HepG2 (cell line): Measurements from ENCODE around the gene SFRP2. TPM values are rescaled to one million over a fixed set of nuclear protein-coding genes. Genes with fewer than 3 reads are reported as not detected.

Source experiments
- ATAC-seq: fragments of 200-7000 bp; cut with Tn5 transposase; 3 replicates; pipeline ENCODE4 v1.9.1; 2020; ENCODE audit warnings: mild to moderate bottlenecking, moderate library complexity
- BruUV-seq: library from RNA; stranded (reverse); fragments of 400-500 nt; replicated peaks from 2 replicates; lab custom pipeline; 2021; lab: Mats Ljungman, UMichigan
- CTCF ChIA-PET: fragments of 300-600 bp; formaldehyde crosslinking; extraction: SDS; loops from one replicate; lab custom pipeline; 2021; ENCODE audit warnings: low total read pairs, inconsistent platforms, low intra/inter-chr PET ratio; lab: Yijun Ruan, JAX
- POLR2A ChIA-PET: fragments of 350-600 bp; sonication (Branson Sonifier 250); formaldehyde crosslinking; loops from one replicate; lab custom pipeline; 2020; ENCODE audit warnings: antibody characterized with exemption, inconsistent platforms; lab: Yijun Ruan, JAX
- DNase-seq: peaks from one replicate; pipeline ENCODE4 v3.0.0-alpha.2; 2015; ENCODE audit warnings: low spot score
- FAIRE-seq: peaks from 3 replicates; lab custom pipeline; 2011; peaks lifted over from hg19 to GRCh38; lab: Jason Lieb, UNC
- H2AFZ ChIP-seq: one replicate; pipeline ENCODE4 v1.6.1; 2011; ENCODE audit warnings: low read length, inconsistent platforms
- H3K27ac ChIP-seq: fragments of 300-600 bp; 3 replicates; pipeline ENCODE4 v1.8.0; 2011; ENCODE audit warnings: mixed run types, mild to moderate bottlenecking, mixed read lengths, low read length, inconsistent platforms; ENCODE audit not compliant: insufficient read depth; ENCODE audit errors: extremely low read length
- H3K27me3 ChIP-seq, 2 experiments: fragments of 200-600 bp in 1 of 2; 2 replicates in 1 of 2; 3 replicates in 1 of 2; pipeline versions ENCODE4 v1.6.0 to v1.8.0; 2011; ENCODE audit warnings: low read length in 2 of 2, mild to moderate bottlenecking in 2 of 2, moderate library complexity in 2 of 2, inconsistent platforms in 1 of 2; ENCODE audit not compliant: insufficient read depth in 2 of 2, control insufficient read depth in 1 of 2
- H3K36me3 ChIP-seq, 2 experiments: fragments of 200-600 bp in 1 of 2; replicated peaks in 1 of 2; 2 replicates in 1 of 2; 3 replicates in 1 of 2; pipeline versions ENCODE4 v1.5.1 to v1.8.0; 2011; ENCODE audit warnings: low read length in 2 of 2, inconsistent platforms in 1 of 2; ENCODE audit not compliant: insufficient read depth in 2 of 2, control insufficient read depth in 1 of 2
- H3K4me1 ChIP-seq: 2 replicates; pipeline ENCODE4 v1.5.1; 2012; ENCODE audit warnings: low read length, inconsistent platforms; ENCODE audit not compliant: insufficient read depth
- H3K4me2 ChIP-seq: 2 replicates; pipeline ENCODE4 v1.6.0; 2011; ENCODE audit warnings: low read depth, low read length, inconsistent platforms
- H3K4me3 ChIP-seq, 3 experiments: fragments of 200-600 bp in 1 of 3; sonication (generic), shearing (Covaris generic) in 1 of 3; replicated peaks in 1 of 3; 2 replicates each; pipeline ENCODE4 v1.5.1; 2011 to 2016; ENCODE audit warnings: low read length in 3 of 3, inconsistent platforms in 2 of 3, low read depth in 2 of 3, mild to moderate bottlenecking in 2 of 3, control low read depth in 1 of 3, mixed read lengths in 1 of 3; ENCODE audit not compliant: insufficient read depth in 1 of 3
- H3K79me2 ChIP-seq: one replicate; pipeline ENCODE4 v1.6.1; 2011; ENCODE audit warnings: low read length, inconsistent platforms; ENCODE audit not compliant: insufficient read depth
- H3K9ac ChIP-seq: 2 replicates; pipeline ENCODE4 v1.6.0; 2011; ENCODE audit warnings: mild to moderate bottlenecking, low read depth, low read length, inconsistent platforms; ENCODE audit not compliant: insufficient read depth
- H3K9me3 ChIP-seq: 2 replicates; pipeline ENCODE4 v1.5.1; 2012; ENCODE audit warnings: mild to moderate bottlenecking, low read length
- H4K20me1 ChIP-seq: 2 replicates; pipeline ENCODE4 v1.6.0; 2011; ENCODE audit warnings: inconsistent platforms, mild to moderate bottlenecking, low read length, moderate library complexity; ENCODE audit not compliant: insufficient read depth
- BATF2 ChIP-seq: sonication (generic); formaldehyde crosslinking; IDR thresholded peaks from 2 replicates; pipeline ENCODE4 v1.8.0; 2022; ENCODE audit warnings: mild to moderate bottlenecking, missing genetic modification reagents, moderate library complexity
- DPF2 ChIP-seq: sonication (generic); formaldehyde crosslinking; IDR thresholded peaks from 2 replicates; pipeline ENCODE4 v1.4.0; 2020; ENCODE audit warnings: mild to moderate bottlenecking, low read depth, missing genetic modification reagents, borderline replicate concordance
- FOXP4 ChIP-seq: sonication (generic); formaldehyde crosslinking; IDR thresholded peaks from 2 replicates; pipeline ENCODE4 v1.4.0; 2020; ENCODE audit warnings: missing genetic modification reagents
- IKZF1 ChIP-seq: fragments of 450-650 bp; IDR thresholded peaks from 2 replicates; pipeline ENCODE4 v1.7.1; 2016
- MLLT10 ChIP-seq: sonication (generic); formaldehyde crosslinking; IDR thresholded peaks from 2 replicates; pipeline ENCODE4 v1.4.0; 2020; ENCODE audit warnings: missing genetic modification reagents
- PCBP1 ChIP-seq: fragments of 200-400 bp; formaldehyde crosslinking; IDR thresholded peaks from 2 replicates; pipeline ENCODE4 v1.6.1; 2017; ENCODE audit warnings: mild to moderate bottlenecking, low read depth, low read length, borderline replicate concordance
- POGZ ChIP-seq: sonication (generic); formaldehyde crosslinking; IDR thresholded peaks from 2 replicates; pipeline ENCODE4 v1.4.0; 2020; ENCODE audit warnings: mild to moderate bottlenecking, missing genetic modification reagents
- RCOR2 ChIP-seq: IDR thresholded peaks from 2 replicates; pipeline ENCODE4 v1.6.1; 2016; ENCODE audit warnings: missing biosample characterization, missing genetic modification reagents
- RORA ChIP-seq: sonication (generic); formaldehyde crosslinking; IDR thresholded peaks from 2 replicates; pipeline ENCODE4 v1.5.0; 2020; ENCODE audit warnings: mild to moderate bottlenecking, missing genetic modification reagents, moderate library complexity
- SRSF4 ChIP-seq: fragments of 200-400 bp; formaldehyde crosslinking; IDR thresholded peaks from one replicate; pipeline ENCODE4 v1.6.1; 2018; ENCODE audit warnings: mild to moderate bottlenecking, low read depth, low read length, moderate library complexity; ENCODE audit not compliant: poor library complexity, severe bottlenecking
- THAP11 ChIP-seq: IDR thresholded peaks from 2 replicates; pipeline ENCODE4 v1.6.1; 2016; ENCODE audit warnings: missing biosample characterization, missing genetic modification reagents
- ZHX1 ChIP-seq: sonication (generic); formaldehyde crosslinking; IDR thresholded peaks from 2 replicates; pipeline ENCODE4 v1.8.1; 2022; ENCODE audit warnings: low read depth, mild to moderate bottlenecking, missing genetic modification reagents
- ZNF18 ChIP-seq: sonication (generic); formaldehyde crosslinking; IDR thresholded peaks from 2 replicates; pipeline ENCODE4 v1.8.0; 2022; ENCODE audit warnings: mild to moderate bottlenecking, missing genetic modification reagents; ENCODE audit not compliant: insufficient replicate concordance
- ZNF234 ChIP-seq: sonication (generic); formaldehyde crosslinking; conservative IDR thresholded peaks from 2 replicates; pipeline ENCODE4 v1.5.1; 2020; ENCODE audit warnings: mild to moderate bottlenecking, missing genetic modification reagents
- ZNF263 ChIP-seq: sonication (generic); formaldehyde crosslinking; IDR thresholded peaks from 2 replicates; pipeline ENCODE4 v1.4.0; 2020; ENCODE audit warnings: missing genetic modification reagents
- ZNF329 ChIP-seq: sonication (generic); formaldehyde crosslinking; IDR thresholded peaks from 2 replicates; pipeline ENCODE4 v1.9.0; 2021; ENCODE audit warnings: low read depth, mild to moderate bottlenecking, missing genetic modification reagents
- ZNF614 ChIP-seq: IDR thresholded peaks from 2 replicates; pipeline ENCODE4 v1.6.1; 2018; ENCODE audit warnings: missing biosample characterization, missing genetic modification reagents, inconsistent platforms, borderline replicate concordance
- ZSCAN21 ChIP-seq: sonication (generic); formaldehyde crosslinking; IDR thresholded peaks from 2 replicates; pipeline ENCODE4 v1.8.0; 2022; ENCODE audit warnings: mild to moderate bottlenecking, missing genetic modification reagents, moderate library complexity, borderline replicate concordance
- in situ Hi-C: cut with HindIII; loops from 2 replicates; pipeline ENCODE4 v1.10.0; 2017; ENCODE audit warnings: low pct_unique_long_range_greater_than_20kb; ENCODE audit not compliant: extremely low pct_ligation_motif_present
- intact Hi-C: fragments of 100-400 bp; cut with micrococcal nuclease; formaldehyde crosslinking; loops from one replicate; pipeline ENCODE4 v1.10.0; 2022; ENCODE audit not compliant: unreplicated experiment
- polyA plus RNA-seq, 8 experiments: library from polyadenylated mRNA; depleted of rRNA in 3 of 8; stranded (reverse) in 7 of 8; unstranded in 1 of 8; fragments of >200 nt; fragmentation: Illumina TruSeq in 4 of 8; extraction: Trizol in 4 of 8; gene quantifications; 2 replicates each; pipeline versions ENCODE4 v1.2.1 to v1.2.3, GENCODE V29; 2011 to 2016; ENCODE audit warnings: low read depth in 4 of 8, missing spikeins in 1 of 8, mixed read lengths in 1 of 8; ENCODE audit not compliant: insufficient read depth in 1 of 8
- total RNA-seq, 5 experiments: library from RNA; depleted of rRNA; stranded (reverse); fragments of >200 nt; fragmentation: Illumina TruSeq; extraction: Trizol; gene quantifications; 2 replicates each; pipeline ENCODE4 v1.2.3, GENCODE V29; 2016; ENCODE audit warnings: low read depth in 1 of 5

SFRP2 gene
- total and polyA plus RNA-seq, 2 of the 13 experiments (the other 11 are each of a cell fraction or from before 2014, with no cell fraction given), result not detected

- TF ChIP-seq ZSCAN21 (no peak), POGZ (CRISPR knock-in tag) (no peak), ZNF263 (CRISPR knock-in tag) (no peak)
These were observed 33.4 kb upstream of the SFRP2 start (continued) for GRCh38 chr4:153822316-153822715.

GRCh38 chr4:153817466-153817865 lies 28.6 kb upstream of the SFRP2 start:
- no peak overlapping the region for H2AFZ ChIP-seq
- H3K4me1 ChIP-seq, result no peaks in the 10 kb centered on the region
- in situ Hi-C loops, result no loop called here
- H3K36me3 ChIP-seq, result no peaks in the 10 kb centered on the region
- DNase-seq (no peak), ATAC-seq (no peak), FAIRE-seq (no peak)
- intact Hi-C loops, result no loop called here
- BruUV-seq, result no TSS peak
- POLR2A ChIA-PET, result no interaction called here
- no peaks in the 10 kb centered on the region for H4K20me1 ChIP-seq
- CTCF ChIA-PET, result no interaction called here
- H3K27me3 ChIP-seq, result no peaks in the 10 kb centered on the region
- no peaks in the 10 kb centered on the region for H3K9me3 ChIP-seq
- H3K9ac ChIP-seq, result no peak overlapping the region
- no peak overlapping the region for H3K4me2 ChIP-seq
- H3K4me3 ChIP-seq, result no peak overlapping the region
- H3K27ac ChIP-seq, result no peak overlapping the region
- H3K79me2 ChIP-seq, result no peaks in the 10 kb centered on the region
- no peak for TF ChIP-seq ZNF329 (CRISPR knock-in tag)
- TF ChIP-seq RORA (CRISPR knock-in tag), result no peak
- TF ChIP-seq ZNF614 (CRISPR knock-in tag), result no peak
- no peak for TF ChIP-seq MLLT10 (CRISPR knock-in tag)
- TF ChIP-seq THAP11, result no peak
- TF ChIP-seq SRSF4, result no peak
- TF ChIP-seq ZHX1, result no peak
- no peak for TF ChIP-seq RCOR2 (CRISPR knock-in tag)
- TF ChIP-seq FOXP4, result no peak
- TF ChIP-seq DPF2 (CRISPR knock-in tag), result no peak
- no peak for TF ChIP-seq IKZF1
- TF ChIP-seq PCBP1, result no peak
- TF ChIP-seq ZNF18 (CRISPR knock-in tag), result no peak
- TF ChIP-seq BATF2 (CRISPR knock-in tag), result no peak
- no peak for TF ChIP-seq ZNF234 (CRISPR knock-in tag)
